SJSA1 (cell line): ENCODE data around the gene ADRM1. TPM values are rescaled to one million over a fixed set of nuclear protein-coding genes. Genes with fewer than 3 reads are reported as not detected.

ENCODE experiments used
- DNase-seq, 2 experiments: peaks; one replicate each; pipeline ENCODE4 v3.0.0-alpha.2; 2015 to 2020; ENCODE audit warnings: low spot score in 2 of 2, low read depth in 1 of 2
- H3K27ac ChIP-seq: fragments of 250-450 bp; sonication (Bioruptor Pico); 2 replicates; pipeline ENCODE4 v1.5.1; 2020; ENCODE audit warnings: mild to moderate bottlenecking, moderate library complexity
- H3K27me3 ChIP-seq: fragments of 250-450 bp; sonication (Bioruptor Pico); replicated peaks from 2 replicates; pipeline ENCODE4 v1.5.1; 2020; ENCODE audit warnings: mild to moderate bottlenecking, moderate library complexity
- H3K36me3 ChIP-seq: fragments of 250-450 bp; sonication (Bioruptor Pico); 2 replicates; pipeline ENCODE4 v1.5.1; 2020; ENCODE audit warnings: mild to moderate bottlenecking
- H3K4me1 ChIP-seq: fragments of 250-450 bp; sonication (Bioruptor Pico); replicated peaks from 2 replicates; pipeline ENCODE4 v1.6.1; 2021; ENCODE audit warnings: mild to moderate bottlenecking
- H3K4me3 ChIP-seq: fragments of 250-450 bp; sonication (Bioruptor Pico); 2 replicates; pipeline ENCODE4 v1.5.1; 2020; ENCODE audit warnings: mild to moderate bottlenecking
- H3K9me3 ChIP-seq: fragments of 250-450 bp; sonication (Bioruptor Pico); replicated peaks from 2 replicates; pipeline ENCODE4 v1.5.1; 2020; ENCODE audit warnings: mild to moderate bottlenecking
- total RNA-seq: library from RNA; depleted of rRNA; stranded (reverse); fragments of >200 nt; shearing (Covaris generic); gene quantifications from 2 replicates; pipeline ENCODE4 v1.2.3, GENCODE V29; 2014

The ADRM1 gene
- total RNA-seq, 1 experiment from 2014 or later, result 279 TPM

DNA sequence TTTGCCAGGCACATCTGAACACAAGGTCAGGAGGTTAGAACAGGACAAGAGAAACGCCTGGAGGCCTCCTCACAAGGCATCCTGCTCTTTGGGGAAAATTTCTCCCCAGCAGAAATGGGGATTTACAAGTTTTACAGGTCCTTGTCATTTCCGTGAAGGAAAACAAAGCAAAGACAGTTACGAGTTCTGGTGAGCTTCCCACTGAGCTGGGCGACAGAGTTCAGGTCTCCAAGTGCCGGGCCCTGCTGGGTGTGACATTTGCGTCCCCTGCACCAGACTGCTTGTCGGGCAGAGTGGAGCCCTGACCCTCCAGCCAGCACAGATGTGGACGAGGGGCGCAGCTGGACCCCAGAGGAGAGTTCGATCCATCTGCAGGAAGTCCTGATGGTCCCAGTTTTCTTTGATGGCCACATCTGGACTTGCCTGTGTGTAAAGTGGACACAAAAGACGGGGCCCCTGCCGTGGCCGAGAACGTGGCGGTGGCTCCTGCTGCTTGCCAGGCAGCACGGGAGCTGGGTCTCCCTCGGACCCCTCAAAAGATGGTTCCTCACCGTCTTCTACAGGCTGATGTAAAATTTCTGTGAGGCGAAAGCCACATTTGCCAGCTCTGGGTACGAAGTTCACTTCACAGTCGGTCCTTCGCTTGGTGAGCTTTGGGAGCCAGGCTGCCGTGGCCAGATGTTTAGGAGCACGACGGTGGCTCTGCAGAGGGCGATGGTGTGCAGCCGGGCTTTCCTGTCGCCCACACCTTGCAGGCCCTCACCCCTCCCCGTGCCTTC lies 5.2 kb upstream of the ADRM1 start:
- Histone ChIP-seq H3K4me3 (no peak overlapping the region), H3K4me1 (no peaks in the 10 kb centered on the region), H3K27me3 (no peaks in the 10 kb centered on the region), H3K9me3 (no peaks in the 10 kb centered on the region), H3K36me3 (peaks cover 12% of the 10 kb centered on the region; the same call in 1 of the 2 replicates), H3K27ac (no peak overlapping the region)
- DNase-seq, result no peak

DNA sequence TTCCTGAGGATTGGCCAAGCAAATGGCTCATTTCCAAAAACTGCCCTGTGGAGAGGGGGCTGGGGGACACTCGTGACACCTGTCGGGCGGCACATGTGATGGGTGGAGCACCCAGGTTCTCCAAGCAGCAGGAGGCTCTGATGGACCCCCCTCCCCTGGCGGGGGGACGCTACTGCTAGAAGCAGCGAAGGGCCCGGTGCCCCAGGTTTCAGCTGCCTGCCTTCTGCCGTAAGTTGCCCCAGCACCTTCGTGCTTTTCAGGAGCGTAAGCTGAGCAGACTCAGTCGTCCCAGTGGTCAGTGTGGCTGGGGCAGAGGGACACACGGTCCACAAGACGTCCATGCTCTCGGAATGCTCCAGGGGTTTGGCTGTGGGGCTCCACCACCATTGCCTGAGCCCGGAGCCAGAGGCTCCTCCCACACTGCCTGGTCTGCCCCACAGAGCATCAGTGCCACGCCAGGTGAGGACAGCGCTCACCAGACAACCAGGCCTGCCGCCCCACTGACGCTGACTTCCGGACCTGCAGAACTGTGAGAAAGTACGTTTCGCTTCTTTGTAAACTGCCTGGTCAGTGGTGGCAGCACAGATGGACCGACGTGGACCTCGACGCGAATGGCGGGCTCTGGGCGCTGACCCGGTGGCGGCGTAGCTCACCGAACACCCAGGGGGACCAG lies 4.1 kb upstream of the ADRM1 start:
- Histone ChIP-seq H3K9me3 (no peaks in the 10 kb centered on the region), H3K27me3 (no peaks in the 10 kb centered on the region), H3K4me1 (no peaks in the 10 kb centered on the region; the same call in 1 of the 2 replicates), H3K27ac (no peak overlapping the region), H3K4me3 (no peak overlapping the region), H3K36me3 (peaks cover 16% of the 10 kb centered on the region)
- no peak for DNase-seq

GRCh38 chr20:62299666-62300236 lies 3.0 kb upstream of the ADRM1 start:
- Histone ChIP-seq H3K27ac (no peak overlapping the region), H3K4me3 (no peak overlapping the region), H3K4me1 (peaks cover 10% of the 10 kb centered on the region), H3K27me3 (no peaks in the 10 kb centered on the region), H3K36me3 (peaks cover 21% of the 10 kb centered on the region), H3K9me3 (no peaks in the 10 kb centered on the region)
- no peak for DNase-seq

DNA sequence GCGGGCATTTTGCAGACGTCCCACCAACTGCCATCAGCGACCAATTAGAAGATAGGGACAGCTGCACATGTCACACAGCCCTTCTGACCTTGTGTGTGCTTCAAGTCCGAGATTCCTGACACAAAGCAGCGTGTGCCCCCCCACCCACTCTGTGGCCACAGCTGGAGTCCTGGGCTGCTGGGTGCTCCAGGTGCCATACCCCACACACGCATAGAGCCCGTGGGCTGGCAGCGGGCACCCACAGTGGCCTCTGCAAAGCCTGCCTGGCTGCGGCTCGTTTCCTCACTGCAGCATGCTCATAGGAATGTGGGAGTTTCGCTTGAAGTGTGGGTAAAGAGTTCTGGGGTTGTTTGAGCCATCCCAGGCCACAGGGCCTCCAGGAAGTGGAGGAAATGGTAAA lies 2.5 kb upstream of the ADRM1 start:
- Histone ChIP-seq H3K4me1 (peaks cover 16% of the 10 kb centered on the region), H3K36me3 (peaks cover 23% of the 10 kb centered on the region), H3K27me3 (no peaks in the 10 kb centered on the region), H3K27ac (no peak overlapping the region), H3K9me3 (no peaks in the 10 kb centered on the region), H3K4me3 (no peak overlapping the region)
- DNase-seq, result no peak

DNA sequence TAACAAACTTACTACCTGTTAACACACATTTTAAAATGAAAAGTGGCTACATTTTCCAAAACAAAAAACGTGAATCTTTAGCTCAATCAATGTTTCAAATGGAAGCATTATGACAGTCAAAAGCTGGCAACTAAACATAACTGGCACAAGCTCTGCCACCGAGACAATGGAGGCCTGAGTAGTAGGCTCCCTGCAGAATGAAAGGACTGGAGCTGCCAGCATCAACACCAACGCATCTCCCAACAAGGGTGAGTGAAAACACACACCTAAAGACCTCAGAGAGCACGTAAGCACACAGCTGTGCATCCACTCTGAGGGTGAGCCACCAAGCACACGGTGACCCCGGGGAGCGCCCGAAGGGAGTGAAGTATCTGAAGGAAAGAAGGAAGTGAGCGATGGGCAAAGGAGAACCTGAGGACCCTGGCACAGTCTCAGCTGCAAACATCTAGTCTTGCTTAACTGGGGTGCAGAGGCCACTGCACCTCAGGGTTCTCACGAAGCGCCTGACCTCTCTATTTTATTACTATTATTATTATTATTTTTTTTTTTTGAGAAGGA lies 1.6 kb upstream of the ADRM1 start:
- DNase-seq, result no peak
- peaks cover 31% of the 10 kb centered on the region for H3K36me3 ChIP-seq
- peaks cover 19% of the 10 kb centered on the region for H3K4me1 ChIP-seq
- H3K27ac ChIP-seq, result no peak overlapping the region
- no peaks in the 10 kb centered on the region for H3K9me3 ChIP-seq
- no peaks in the 10 kb centered on the region for H3K27me3 ChIP-seq
- no peak overlapping the region for H3K4me3 ChIP-seq

GRCh38 chr20:62301773-62302340 lies 940 bp upstream of the ADRM1 start:
- peaks cover 19% of the 10 kb centered on the region for H3K4me1 ChIP-seq
- peak overlapping the region; percentile 82 for H3K27ac ChIP-seq
- no peaks in the 10 kb centered on the region for H3K9me3 ChIP-seq

DNA sequence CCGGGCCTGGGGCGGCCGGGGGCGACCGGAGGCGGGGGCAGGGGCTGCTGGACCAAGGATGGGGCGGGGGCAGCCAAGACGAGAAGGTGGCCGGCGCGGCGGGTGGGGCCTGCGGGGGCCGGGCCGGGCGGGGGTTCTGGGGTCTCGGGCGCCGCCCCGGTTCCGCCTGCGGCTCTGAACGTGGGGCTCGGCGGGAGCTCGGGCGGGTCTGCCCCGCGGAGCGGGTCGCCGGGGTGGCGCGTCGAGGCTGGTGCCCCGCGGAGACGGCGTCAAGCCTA lies 204 bp downstream of the ADRM1 start:
- DNase-seq, result no peak
- Histone ChIP-seq H3K4me1 (peaks cover 19% of the 10 kb centered on the region), H3K27me3 (no peaks in the 10 kb centered on the region), H3K36me3 (peaks cover 50% of the 10 kb centered on the region), H3K4me3 (peak overlapping the region; percentile 87), H3K27ac (peak overlapping the region; percentile 52), H3K9me3 (no peaks in the 10 kb centered on the region)

More at GRCh38 chr20:62301773-62302340, 940 bp upstream of the ADRM1 start:
- Histone ChIP-seq H3K36me3 (peaks cover 38% of the 10 kb centered on the region), H3K27me3 (no peaks in the 10 kb centered on the region), H3K4me3 (peak overlapping the region; percentile 87)
- DNase-seq, result peak; percentile 87 to 95

DNA sequence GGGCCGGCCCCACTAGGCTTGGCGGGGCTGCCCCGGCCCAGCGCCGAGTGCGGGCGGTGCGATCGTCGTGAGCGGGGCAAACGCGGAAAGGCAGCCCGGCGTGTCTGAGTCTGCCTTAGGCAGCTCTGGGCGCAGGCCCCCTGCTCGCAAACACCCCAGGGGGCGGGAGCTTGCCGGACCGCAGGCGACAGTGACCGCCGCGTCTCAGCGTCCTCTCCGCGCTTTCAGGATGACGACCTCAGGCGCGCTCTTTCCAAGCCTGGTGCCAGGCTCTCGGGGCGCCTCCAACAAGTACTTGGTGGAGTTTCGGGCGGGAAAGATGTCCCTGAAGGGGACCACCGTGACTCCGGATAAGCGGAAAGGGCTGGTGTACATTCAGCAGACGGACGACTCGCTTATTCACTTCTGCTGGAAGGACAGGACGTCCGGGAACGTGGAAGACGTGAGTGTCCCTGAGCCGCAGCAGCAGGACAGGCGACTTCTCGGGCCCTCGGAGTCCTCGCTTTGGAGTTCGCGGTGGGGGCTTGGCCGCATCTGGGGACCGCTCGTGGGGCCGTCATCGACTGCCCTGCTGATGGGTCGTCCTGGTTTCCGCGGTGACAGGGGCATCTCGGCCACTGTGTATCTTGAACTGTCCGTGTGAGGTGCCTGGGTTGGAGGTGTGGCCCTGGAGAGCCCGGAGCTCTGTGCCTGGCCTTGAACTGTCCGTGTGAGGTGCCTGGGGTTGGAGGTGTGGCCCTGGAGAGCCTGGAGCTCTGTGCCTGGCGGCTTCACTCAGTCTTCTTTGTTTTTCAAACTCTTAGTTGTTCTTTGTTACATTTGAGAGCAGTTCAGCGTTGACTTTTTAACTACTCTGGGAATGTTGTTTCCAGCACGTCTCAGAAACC lies 786 bp downstream of the ADRM1 start:
- DNase-seq, result peak in 1 of 2 experiments; percentile 40
- H3K27ac ChIP-seq, result peak overlapping the region; percentile 52
- H3K27me3 ChIP-seq, result no peaks in the 10 kb centered on the region
- H3K9me3 ChIP-seq, result no peaks in the 10 kb centered on the region
- peak overlapping the region; percentile 87 for H3K4me3 ChIP-seq
- H3K36me3 ChIP-seq, result peaks cover 55% of the 10 kb centered on the region
- peaks cover 19% of the 10 kb centered on the region for H3K4me1 ChIP-seq

DNA sequence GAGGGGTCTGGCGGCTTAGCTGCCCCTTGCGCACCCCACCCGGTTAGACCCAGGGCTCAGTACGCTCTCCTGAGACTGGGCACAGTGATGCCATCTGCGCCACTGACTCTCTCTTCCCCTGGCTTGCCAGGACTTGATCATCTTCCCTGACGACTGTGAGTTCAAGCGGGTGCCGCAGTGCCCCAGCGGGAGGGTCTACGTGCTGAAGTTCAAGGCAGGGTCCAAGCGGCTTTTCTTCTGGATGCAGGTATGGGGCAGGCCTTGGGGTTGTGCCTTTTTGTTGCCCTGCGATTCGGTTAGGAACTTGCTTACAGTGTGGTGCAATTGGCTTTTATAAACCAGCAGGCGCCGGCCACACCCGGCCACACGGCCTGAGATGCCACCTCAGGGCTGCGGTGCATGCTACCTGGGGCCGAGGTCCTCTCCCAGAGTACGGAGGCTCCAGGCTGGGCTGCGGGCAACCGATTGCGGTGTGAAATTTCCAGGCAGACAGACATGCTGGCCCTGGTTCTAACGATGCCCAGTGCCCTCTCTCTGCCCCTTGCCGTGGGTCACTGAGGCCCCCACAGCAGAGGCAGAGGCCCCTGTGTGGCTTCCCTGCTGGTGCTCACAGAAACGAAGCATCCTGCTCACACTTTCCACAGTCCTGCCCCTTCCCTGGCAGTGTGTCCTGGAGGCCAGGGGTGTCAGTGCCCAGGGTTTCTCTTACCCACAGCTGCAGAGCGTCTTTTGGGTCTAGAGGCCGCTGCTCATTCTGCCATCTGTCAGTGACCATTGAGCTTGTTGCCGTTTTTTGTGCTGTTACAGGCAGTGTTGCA lies 1.7 kb downstream of the ADRM1 start:
- DNase-seq, result no peak
- Histone ChIP-seq H3K9me3 (no peaks in the 10 kb centered on the region), H3K4me1 (peaks cover 19% of the 10 kb centered on the region), H3K27ac (no peak overlapping the region), H3K36me3 (peaks cover 63% of the 10 kb centered on the region), H3K4me3 (peak overlapping the region; percentile 87), H3K27me3 (no peaks in the 10 kb centered on the region)

DNA sequence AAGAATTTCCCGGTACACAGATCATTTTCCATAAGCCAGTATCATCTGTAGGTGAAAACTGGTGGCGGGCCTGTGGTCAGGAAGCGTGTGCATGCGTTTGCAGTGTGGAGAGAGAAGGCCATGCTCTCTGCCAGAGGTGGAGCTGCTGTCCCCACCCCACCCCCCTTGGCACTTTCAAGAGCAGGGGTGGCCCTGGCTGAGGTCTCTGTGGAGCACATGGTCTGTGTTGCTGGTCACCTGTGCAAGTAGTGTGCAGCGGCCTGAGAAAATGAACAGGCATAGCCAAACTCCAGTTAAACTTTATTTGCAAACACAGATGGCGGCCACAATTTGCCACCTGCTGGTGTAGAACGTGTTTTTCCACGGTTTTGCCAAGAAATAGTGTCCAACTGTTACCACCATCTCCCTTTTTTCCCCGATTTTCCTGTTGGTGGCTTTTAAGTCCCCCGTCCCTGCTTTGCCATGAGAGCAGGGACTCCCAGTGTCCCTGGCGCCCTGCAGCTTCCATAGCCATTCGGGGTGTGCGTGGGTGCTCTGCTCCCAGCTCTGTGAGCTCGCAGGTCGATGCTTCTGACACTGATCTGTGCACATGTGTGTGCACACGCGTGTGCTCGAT lies 2.5 kb downstream of the ADRM1 start:
- Histone ChIP-seq H3K9me3 (no peaks in the 10 kb centered on the region), H3K27ac (no peak overlapping the region), H3K36me3 (peaks cover 66% of the 10 kb centered on the region), H3K4me3 (peak overlapping the region; percentile 87), H3K4me1 (peaks cover 19% of the 10 kb centered on the region), H3K27me3 (no peaks in the 10 kb centered on the region)
- no peak for DNase-seq

DNA sequence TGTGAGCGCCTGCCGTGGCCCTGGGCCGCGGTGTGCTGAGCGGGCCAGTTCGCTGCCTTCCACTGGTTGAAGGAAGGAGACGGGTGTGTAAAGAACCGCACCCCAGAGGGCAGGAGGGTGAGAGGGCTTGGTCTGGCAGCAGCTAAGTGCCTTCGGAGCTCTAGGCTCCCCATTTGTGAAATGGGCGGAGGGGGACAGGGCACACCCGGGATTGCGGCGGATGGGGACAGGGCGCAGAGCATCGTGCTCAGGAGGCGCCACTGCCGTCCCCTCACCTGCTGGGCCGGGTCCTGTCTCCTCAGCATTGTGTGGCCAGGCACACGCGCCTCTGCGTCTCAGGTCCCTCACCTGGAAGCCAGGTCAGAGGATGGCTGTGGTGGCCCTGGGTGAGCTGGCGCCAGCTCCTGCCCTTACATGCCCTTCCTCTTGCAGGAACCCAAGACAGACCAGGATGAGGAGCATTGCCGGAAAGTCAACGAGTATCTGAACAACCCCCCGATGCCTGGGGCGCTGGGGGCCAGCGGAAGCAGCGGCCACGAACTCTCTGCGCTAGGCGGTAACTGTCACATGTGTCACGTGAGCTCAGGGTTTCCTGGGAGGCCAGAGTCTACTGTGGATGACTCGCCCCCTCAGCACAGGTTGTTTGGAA lies 3.1 kb downstream of the ADRM1 start:
- no peak overlapping the region for H3K27ac ChIP-seq
- no peak for DNase-seq

More for the DNA sequence above, 3.1 kb downstream of the ADRM1 start:
- H3K9me3 ChIP-seq, result no peaks in the 10 kb centered on the region
- H3K36me3 ChIP-seq, result peaks cover 66% of the 10 kb centered on the region
- H3K4me1 ChIP-seq, result peaks cover 19% of the 10 kb centered on the region
- no peaks in the 10 kb centered on the region for H3K27me3 ChIP-seq
- no peak overlapping the region for H3K4me3 ChIP-seq
